WI38 (cell line): ENCODE results near the gene GLRX5.

ENCODE experiments used
- H3K4me3 ChIP-seq: 2 replicates; pipeline ENCODE4 v1.5.1; 2011; ENCODE audit warnings: low read depth, mild to moderate bottlenecking, control low read depth, low read length
- TF ChIP-seq, protein P1 (sequence below): IDR thresholded peaks from 2 replicates; pipeline ENCODE4 v1.5.1; 2012; ENCODE audit warnings: low read depth, mild to moderate bottlenecking, control low read depth, low read length

The GLRX5 gene

DNA sequence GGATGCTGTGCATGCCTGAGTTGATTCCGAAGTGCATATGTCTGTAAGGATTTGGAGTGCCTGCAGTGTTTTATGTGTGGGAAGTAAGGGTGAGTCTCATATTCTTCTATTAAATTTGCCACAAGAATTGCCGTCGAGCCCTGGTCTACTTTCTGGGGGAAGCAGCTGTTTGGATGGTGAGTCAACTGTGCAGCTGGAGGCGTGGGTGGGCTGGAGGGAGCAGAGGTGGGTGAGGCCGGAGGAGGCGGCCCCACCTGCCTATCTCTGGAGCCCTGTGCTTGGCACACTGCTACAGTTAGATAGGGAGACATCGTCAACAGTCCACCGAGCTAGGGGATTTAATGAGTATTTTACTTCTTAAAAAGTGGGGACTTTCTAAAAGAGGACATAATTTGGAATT lies 9.7 kb downstream of the GLRX5 start:
- H3K4me3 ChIP-seq = no peak overlapping the region
- TF ChIP-seq, protein P1, sequence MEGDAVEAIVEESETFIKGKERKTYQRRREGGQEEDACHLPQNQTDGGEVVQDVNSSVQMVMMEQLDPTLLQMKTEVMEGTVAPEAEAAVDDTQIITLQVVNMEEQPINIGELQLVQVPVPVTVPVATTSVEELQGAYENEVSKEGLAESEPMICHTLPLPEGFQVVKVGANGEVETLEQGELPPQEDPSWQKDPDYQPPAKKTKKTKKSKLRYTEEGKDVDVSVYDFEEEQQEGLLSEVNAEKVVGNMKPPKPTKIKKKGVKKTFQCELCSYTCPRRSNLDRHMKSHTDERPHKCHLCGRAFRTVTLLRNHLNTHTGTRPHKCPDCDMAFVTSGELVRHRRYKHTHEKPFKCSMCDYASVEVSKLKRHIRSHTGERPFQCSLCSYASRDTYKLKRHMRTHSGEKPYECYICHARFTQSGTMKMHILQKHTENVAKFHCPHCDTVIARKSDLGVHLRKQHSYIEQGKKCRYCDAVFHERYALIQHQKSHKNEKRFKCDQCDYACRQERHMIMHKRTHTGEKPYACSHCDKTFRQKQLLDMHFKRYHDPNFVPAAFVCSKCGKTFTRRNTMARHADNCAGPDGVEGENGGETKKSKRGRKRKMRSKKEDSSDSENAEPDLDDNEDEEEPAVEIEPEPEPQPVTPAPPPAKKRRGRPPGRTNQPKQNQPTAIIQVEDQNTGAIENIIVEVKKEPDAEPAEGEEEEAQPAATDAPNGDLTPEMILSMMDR = no peak

DNA sequence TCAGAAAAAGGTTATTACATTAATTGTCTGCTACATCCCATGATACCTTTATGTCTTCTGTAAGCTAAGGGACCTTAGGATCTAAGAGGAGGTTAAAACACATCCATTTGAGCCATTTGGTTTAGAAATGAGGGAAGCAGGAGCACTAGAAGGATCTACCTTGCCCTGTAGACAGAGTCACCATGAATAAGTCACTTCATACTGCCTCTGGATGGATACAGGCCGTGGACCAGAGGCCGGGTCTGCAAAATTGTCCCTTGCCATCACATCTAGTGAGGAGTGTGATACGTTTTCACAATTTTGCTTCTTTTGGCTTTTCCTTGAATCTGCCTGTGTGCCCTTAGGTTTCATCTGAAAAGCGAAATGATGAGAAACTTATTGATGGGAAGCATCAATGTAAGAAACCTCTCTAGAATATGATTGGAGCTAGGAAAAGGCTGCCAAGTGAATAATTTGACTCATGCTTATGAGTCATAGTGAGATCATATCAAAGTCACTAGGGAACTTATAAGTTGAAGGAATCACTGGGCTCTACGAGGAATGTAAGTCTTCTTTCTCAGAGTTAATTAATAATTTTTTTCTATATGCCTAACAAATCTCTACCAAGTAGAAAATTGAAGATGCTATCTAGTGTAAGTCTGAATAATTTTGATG lies 10.8 kb downstream of the GLRX5 start:
- no peak overlapping the region for H3K4me3 ChIP-seq
- TF ChIP-seq, protein P1 = no peak

DNA sequence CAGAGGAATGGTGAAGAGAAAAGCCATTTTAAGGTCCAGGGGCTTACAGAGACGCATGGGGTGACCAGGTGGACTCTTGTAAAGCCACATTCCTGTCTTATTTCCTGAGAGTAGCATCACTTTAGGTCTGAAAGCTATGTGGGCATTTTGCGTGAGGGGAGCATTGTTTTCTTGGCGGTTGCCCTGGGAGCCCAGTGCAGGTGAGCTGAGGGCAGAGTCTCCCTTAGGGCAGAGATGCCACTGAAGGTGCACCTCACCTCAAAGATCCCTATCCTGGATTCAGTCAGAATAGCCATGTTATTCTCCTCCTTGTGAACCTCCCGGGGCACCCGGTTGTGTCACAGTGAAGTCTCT lies 12.4 kb downstream of the GLRX5 start:
- H3K4me3 ChIP-seq = no peak overlapping the region
- TF ChIP-seq, protein P1 = no peak

DNA sequence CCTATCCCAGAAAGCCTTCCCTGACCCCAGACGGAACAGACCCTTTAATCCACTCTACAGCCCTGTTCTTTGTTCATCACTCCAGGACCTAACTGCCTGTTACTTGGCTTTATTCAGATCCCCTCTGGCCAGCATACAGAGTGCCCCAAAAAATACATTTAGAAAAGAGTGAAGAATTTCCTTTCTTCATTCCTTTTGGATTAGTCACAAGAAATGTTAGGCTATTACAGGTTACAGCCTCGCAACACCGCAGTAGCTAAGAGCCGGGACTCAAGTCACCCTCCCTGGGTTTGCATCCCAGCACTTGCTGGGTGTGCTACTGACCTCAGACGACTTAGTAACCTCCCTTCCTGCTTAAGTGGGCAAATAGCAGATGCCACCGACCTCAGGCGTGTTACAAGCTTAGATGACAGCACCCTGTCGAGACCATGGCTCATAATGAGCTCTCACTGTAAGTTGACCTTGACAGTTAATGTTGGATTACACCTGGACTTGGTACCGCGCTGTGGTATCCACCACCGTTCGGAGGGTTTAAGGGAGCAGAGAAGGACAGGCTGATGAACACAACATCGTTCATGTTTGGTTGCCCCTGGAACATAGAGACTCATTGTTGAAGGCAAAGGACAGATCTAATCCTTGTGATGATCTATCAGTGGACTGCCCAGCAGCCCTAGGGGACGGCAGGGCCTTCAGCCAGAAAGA lies 12.9 kb downstream of the GLRX5 start:
- no peak overlapping the region for H3K4me3 ChIP-seq
- TF ChIP-seq, protein P1 = no peak

DNA sequence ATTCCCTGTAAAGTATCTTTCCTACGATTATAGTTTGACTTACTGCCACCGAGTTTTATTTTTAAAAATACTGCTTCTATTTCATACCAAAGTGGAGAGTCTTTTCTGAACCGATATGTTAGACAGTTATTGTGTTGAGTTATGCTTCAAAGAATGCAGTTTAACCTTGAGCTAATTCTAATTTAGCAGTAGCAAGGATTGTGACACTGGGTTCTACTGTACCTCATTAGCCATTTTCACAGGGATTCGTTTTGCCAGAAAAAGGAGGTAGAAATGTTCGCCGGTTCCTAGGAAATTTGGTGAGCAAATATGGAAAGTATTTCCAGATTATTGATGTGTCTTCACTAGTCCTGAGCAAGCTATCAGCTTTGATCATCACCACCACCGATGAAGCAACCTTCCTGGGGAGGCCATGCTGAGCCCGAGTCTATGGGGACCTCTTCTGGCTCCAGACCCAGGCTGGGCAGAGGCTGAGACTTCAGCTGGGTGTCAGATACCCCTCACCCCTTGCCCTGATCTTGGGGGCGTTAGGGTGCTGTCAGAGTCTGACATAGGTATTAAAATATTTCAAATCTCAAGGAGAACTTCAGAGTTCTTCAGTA lies 13.6 kb downstream of the GLRX5 start:
- H3K4me3 ChIP-seq = no peak overlapping the region
- TF ChIP-seq, protein P1 = no peak

DNA sequence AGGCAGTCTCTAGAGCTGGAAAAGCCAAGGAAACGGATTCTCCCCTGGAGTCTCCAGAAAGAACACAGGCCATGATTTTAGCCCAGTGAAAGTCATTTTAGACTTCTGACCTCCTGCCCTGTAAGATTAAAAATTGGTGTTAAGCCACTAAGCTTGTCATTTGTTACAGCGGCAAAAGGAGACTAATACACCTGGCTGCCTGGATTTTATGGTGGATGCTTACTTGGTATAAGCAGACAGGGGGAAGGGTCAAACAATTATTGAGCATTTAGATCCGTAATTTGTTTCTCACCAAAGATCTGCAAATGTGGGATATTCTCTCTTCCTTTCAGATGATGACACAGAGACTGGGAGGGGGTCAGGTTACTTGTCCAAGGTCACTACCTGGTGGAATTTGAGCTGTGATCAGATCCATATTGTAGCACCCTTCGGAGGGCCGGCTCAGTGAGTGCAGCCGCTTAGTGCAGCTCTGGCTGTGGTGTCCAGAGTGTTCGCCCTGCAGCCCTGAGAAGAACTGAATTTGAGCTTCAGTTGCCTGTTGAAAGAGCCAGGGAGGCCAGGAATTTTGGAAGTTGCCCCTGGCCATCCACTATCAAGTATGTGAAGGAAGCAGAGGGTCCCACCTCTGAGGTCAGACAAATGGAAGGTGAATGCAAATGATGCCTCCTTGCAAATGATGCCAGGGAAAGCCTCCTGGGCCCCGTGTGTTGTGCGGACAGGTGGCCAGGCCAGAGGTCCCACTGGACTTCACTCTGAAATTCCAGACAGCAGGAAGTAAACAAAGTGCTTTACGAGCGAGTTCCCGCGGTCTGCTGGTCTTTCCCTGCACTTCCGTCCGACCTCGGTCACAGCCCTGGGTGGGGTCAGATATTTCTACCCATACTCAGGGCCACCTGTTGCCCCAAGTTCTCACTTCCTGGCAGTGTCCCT lies 15.1 kb downstream of the GLRX5 start:
- no peak overlapping the region for H3K4me3 ChIP-seq
- TF ChIP-seq, protein P1 = no peak
